HepG2 (cell line): ENCODE data around the gene CLDN15.

Experiments used
- CTCF ChIP-seq: sonication (generic); formaldehyde crosslinking; IDR thresholded peaks from 2 replicates; pipeline ENCODE4 v1.5.0; 2020; ENCODE audit warnings: mild to moderate bottlenecking, missing genetic modification reagents, moderate library complexity
- IRF9 ChIP-seq: sonication (generic); formaldehyde crosslinking; IDR thresholded peaks from 2 replicates; pipeline ENCODE4 v1.8.0; 2022; ENCODE audit warnings: missing genetic modification reagents, mild to moderate bottlenecking, borderline replicate concordance
- SMARCE1 ChIP-seq: fragments of 450-650 bp; IDR thresholded peaks from 2 replicates; pipeline ENCODE4 v1.6.1; 2017; ENCODE audit warnings: borderline replicate concordance

GRCh38 chr7:101222275-101222830 is 15.2 kb downstream of the CLDN15 start:
- TF ChIP-seq CTCF (CRISPR knock-in tag) (no peak), IRF9 (CRISPR knock-in tag) (no peak), SMARCE1 (no peak)
